GM19240 (cell line): ENCODE measurements around the gene TSBP1.
"Not testable (repeated sequence)": the region's sequence is repeated elsewhere in the genome, so short reads cannot be mapped to it uniquely, and the experiment has no call there.

Source experiments
- DNase-seq: peaks from one replicate; pipeline ENCODE4 v3.0.0; 2011; ENCODE audit warnings: low spot score; ENCODE audit not compliant: insufficient read length

Gene TSBP1

GRCh38 chr6:32375739-32376529 lies 4.2 kb upstream of the TSBP1 start:
- DNase-seq, result no peak

GRCh38 chr6:32371229-32371628 lies 474 bp downstream of the TSBP1 start:
- DNase-seq, result no peak

- no peak for DNase-seq
Measured at GRCh38 chr6:32370505-32370904, 1.2 kb downstream of the TSBP1 start.

GRCh38 chr6:32369660-32370059 lies 2.0 kb downstream of the TSBP1 start:
- no peak for DNase-seq

- DNase-seq, result no peak
Measured at GRCh38 chr6:32367644-32368043, 4.1 kb downstream of the TSBP1 start.

GRCh38 chr6:32359225-32359624 lies 12.5 kb downstream of the TSBP1 start:
- not testable (repeated sequence) for DNase-seq

- DNase-seq, result not testable (repeated sequence)
Measured at GRCh38 chr6:32358548-32358947, 13.2 kb downstream of the TSBP1 start.

GRCh38 chr6:32355018-32355417 lies 16.7 kb downstream of the TSBP1 start:
- no peak for DNase-seq

- no peak for DNase-seq
Measured at GRCh38 chr6:32353348-32353747, 18.4 kb downstream of the TSBP1 start.

- DNase-seq, result no peak
Measured at GRCh38 chr6:32340242-32340641, 31.5 kb downstream of the TSBP1 start.

- DNase-seq, result no peak
Measured at GRCh38 chr6:32337186-32337805, 34.4 kb downstream of the TSBP1 start.

GRCh38 chr6:32332433-32332832 lies 39.3 kb downstream of the TSBP1 start:
- no peak for DNase-seq

- DNase-seq, result no peak
Measured at GRCh38 chr6:32329141-32329540, 42.6 kb downstream of the TSBP1 start.

GRCh38 chr6:32327103-32327502 lies 44.6 kb downstream of the TSBP1 start:
- no peak for DNase-seq

- no peak for DNase-seq
Measured at GRCh38 chr6:32318501-32318900, 53.2 kb downstream of the TSBP1 start.

- no peak for DNase-seq
Measured at GRCh38 chr6:32317541-32317940, 54.2 kb downstream of the TSBP1 start.

GRCh38 chr6:32313964-32314363 lies 57.7 kb downstream of the TSBP1 start:
- DNase-seq, result no peak

GRCh38 chr6:32298632-32299336 lies 72.9 kb downstream of the TSBP1 start:
- no peak for DNase-seq

GRCh38 chr6:32294980-32295379 lies 76.7 kb downstream of the TSBP1 start:
- not testable (repeated sequence) for DNase-seq

GRCh38 chr6:32294566-32294965 lies 77.1 kb downstream of the TSBP1 start:
- no peak for DNase-seq

- no peak for DNase-seq
Measured at GRCh38 chr6:32293695-32294094, 78.0 kb downstream of the TSBP1 start.

GRCh38 chr6:32291543-32291942 lies 80.2 kb downstream of the TSBP1 start:
- DNase-seq, result no peak
